ENCODE results near the gene ARSJ.
"Not testable (repeated sequence)": the region's sequence is repeated elsewhere in the genome, so short reads cannot be mapped to it uniquely, and the experiment has no call there.

Gene ARSJ

GRCh38 chr4:113979148-113979904 lies at the start of gene ARSJ:
Gene ARSJ (minus strand): TSS chr4:113979647. CDS start chr4:113978834, 813 bp downstream.
- Histone ChIP-seq H3K27me3 (ENCODE audit: control insufficient read depth, insufficient read depth, low read length) (peaks cover 20% of the 10 kb centered on the region), H3K4me3 (ENCODE audit: low read depth, low read length) (peak within 1 kb of the TSS; percentile 78), H3K36me3 (ENCODE audit: control insufficient read depth, insufficient read depth, low read length) (no peaks in the 10 kb centered on the region), H3K4me1 (ENCODE audit: control insufficient read depth, insufficient read depth, low read length) (peaks cover 6% of the 10 kb centered on the region), H3K9ac (ENCODE audit: low read depth, low read length) (peak within 1 kb of the TSS; percentile 62), H3K9me3 (ENCODE audit: control insufficient read depth, insufficient read depth, low read length) (no peaks in the 10 kb centered on the region)

GRCh38 chr4:114028071-114028470 lies 48.6 kb upstream of the ARSJ start:
- H3K4me1 ChIP-seq (ENCODE audit: control insufficient read depth, insufficient read depth, low read length) = peaks cover 3% of the 10 kb centered on the region
- H3K4me3 ChIP-seq (ENCODE audit: low read depth, low read length) = no peak overlapping the region
- no peaks in the 10 kb centered on the region for H3K36me3 ChIP-seq (ENCODE audit: control insufficient read depth, insufficient read depth, low read length)
- no peak overlapping the region for H3K9ac ChIP-seq (ENCODE audit: low read depth, low read length)
- no peaks in the 10 kb centered on the region for H3K27me3 ChIP-seq (ENCODE audit: control insufficient read depth, insufficient read depth, low read length)
- H3K9me3 ChIP-seq (ENCODE audit: control insufficient read depth, insufficient read depth, low read length) = no peaks in the 10 kb centered on the region

- Histone ChIP-seq H3K27me3 (ENCODE audit: control insufficient read depth, insufficient read depth, low read length) (no peaks in the 10 kb centered on the region), H3K9me3 (ENCODE audit: control insufficient read depth, insufficient read depth, low read length) (no peaks in the 10 kb centered on the region)
These were observed 48.1 kb upstream of the ARSJ start for GRCh38 chr4:114027596-114027995.

GRCh38 chr4:114026447-114026846 lies 47.0 kb upstream of the ARSJ start:
- no peak overlapping the region for H3K4me3 ChIP-seq (ENCODE audit: low read depth, low read length)
- H3K9ac ChIP-seq (ENCODE audit: low read depth, low read length) = no peak overlapping the region
- no peaks in the 10 kb centered on the region for H3K27me3 ChIP-seq (ENCODE audit: control insufficient read depth, insufficient read depth, low read length)
- H3K9me3 ChIP-seq (ENCODE audit: control insufficient read depth, insufficient read depth, low read length) = no peaks in the 10 kb centered on the region
- H3K4me1 ChIP-seq (ENCODE audit: control insufficient read depth, insufficient read depth, low read length) = peaks cover 3% of the 10 kb centered on the region
- H3K36me3 ChIP-seq (ENCODE audit: control insufficient read depth, insufficient read depth, low read length) = no peaks in the 10 kb centered on the region

More at GRCh38 chr4:114027596-114027995, 48.1 kb upstream of the ARSJ start:
- Histone ChIP-seq H3K4me3 (ENCODE audit: low read depth, low read length) (no peak overlapping the region), H3K4me1 (ENCODE audit: control insufficient read depth, insufficient read depth, low read length) (peaks cover 3% of the 10 kb centered on the region), H3K36me3 (ENCODE audit: control insufficient read depth, insufficient read depth, low read length) (no peaks in the 10 kb centered on the region), H3K9ac (ENCODE audit: low read depth, low read length) (no peak overlapping the region)

GRCh38 chr4:114025176-114025777 lies 45.8 kb upstream of the ARSJ start:
- no peak overlapping the region for H3K9ac ChIP-seq (ENCODE audit: low read depth, low read length)

GRCh38 chr4:114021451-114021850 lies 42.0 kb upstream of the ARSJ start:
- Histone ChIP-seq H3K4me1 (ENCODE audit: control insufficient read depth, insufficient read depth, low read length) (no peaks in the 10 kb centered on the region), H3K9me3 (ENCODE audit: control insufficient read depth, insufficient read depth, low read length) (no peaks in the 10 kb centered on the region), H3K4me3 (ENCODE audit: low read depth, low read length) (no peak overlapping the region), H3K9ac (ENCODE audit: low read depth, low read length) (no peak overlapping the region), H3K27me3 (ENCODE audit: control insufficient read depth, insufficient read depth, low read length) (no peaks in the 10 kb centered on the region), H3K36me3 (ENCODE audit: control insufficient read depth, insufficient read depth, low read length) (no peaks in the 10 kb centered on the region)

More at GRCh38 chr4:114025176-114025777, 45.8 kb upstream of the ARSJ start:
- Histone ChIP-seq H3K4me3 (ENCODE audit: low read depth, low read length) (no peak overlapping the region), H3K9me3 (ENCODE audit: control insufficient read depth, insufficient read depth, low read length) (no peaks in the 10 kb centered on the region), H3K4me1 (ENCODE audit: control insufficient read depth, insufficient read depth, low read length) (peaks cover 3% of the 10 kb centered on the region), H3K36me3 (ENCODE audit: control insufficient read depth, insufficient read depth, low read length) (no peaks in the 10 kb centered on the region), H3K27me3 (ENCODE audit: control insufficient read depth, insufficient read depth, low read length) (no peaks in the 10 kb centered on the region)

GRCh38 chr4:114019969-114020358 lies 40.5 kb upstream of the ARSJ start:
- Histone ChIP-seq H3K4me3 (ENCODE audit: low read depth, low read length) (no peak overlapping the region), H3K9me3 (ENCODE audit: control insufficient read depth, insufficient read depth, low read length) (no peaks in the 10 kb centered on the region), H3K27me3 (ENCODE audit: control insufficient read depth, insufficient read depth, low read length) (no peaks in the 10 kb centered on the region), H3K4me1 (ENCODE audit: control insufficient read depth, insufficient read depth, low read length) (no peaks in the 10 kb centered on the region), H3K36me3 (ENCODE audit: control insufficient read depth, insufficient read depth, low read length) (no peaks in the 10 kb centered on the region), H3K9ac (ENCODE audit: low read depth, low read length) (no peak overlapping the region)

GRCh38 chr4:114019276-114019968 lies 40.0 kb upstream of the ARSJ start:
- no peaks in the 10 kb centered on the region for H3K36me3 ChIP-seq (ENCODE audit: control insufficient read depth, insufficient read depth, low read length)
- no peaks in the 10 kb centered on the region for H3K4me1 ChIP-seq (ENCODE audit: control insufficient read depth, insufficient read depth, low read length)
- no peak overlapping the region for H3K4me3 ChIP-seq (ENCODE audit: low read depth, low read length)
- no peak overlapping the region for H3K9ac ChIP-seq (ENCODE audit: low read depth, low read length)
- H3K9me3 ChIP-seq (ENCODE audit: control insufficient read depth, insufficient read depth, low read length) = no peaks in the 10 kb centered on the region
- H3K27me3 ChIP-seq (ENCODE audit: control insufficient read depth, insufficient read depth, low read length) = no peaks in the 10 kb centered on the region

GRCh38 chr4:114017120-114017917 lies 37.9 kb upstream of the ARSJ start:
- no peaks in the 10 kb centered on the region for H3K27me3 ChIP-seq (ENCODE audit: control insufficient read depth, insufficient read depth, low read length)
- no peak overlapping the region for H3K4me3 ChIP-seq (ENCODE audit: low read depth, low read length)
- no peaks in the 10 kb centered on the region for H3K9me3 ChIP-seq (ENCODE audit: control insufficient read depth, insufficient read depth, low read length)
- H3K4me1 ChIP-seq (ENCODE audit: control insufficient read depth, insufficient read depth, low read length) = no peaks in the 10 kb centered on the region
- H3K36me3 ChIP-seq (ENCODE audit: control insufficient read depth, insufficient read depth, low read length) = no peaks in the 10 kb centered on the region
- no peak overlapping the region for H3K9ac ChIP-seq (ENCODE audit: low read depth, low read length)

- Histone ChIP-seq H3K4me1 (ENCODE audit: control insufficient read depth, insufficient read depth, low read length) (no peaks in the 10 kb centered on the region), H3K4me3 (ENCODE audit: low read depth, low read length) (no peak overlapping the region), H3K9me3 (ENCODE audit: control insufficient read depth, insufficient read depth, low read length) (no peaks in the 10 kb centered on the region), H3K27me3 (ENCODE audit: control insufficient read depth, insufficient read depth, low read length) (no peaks in the 10 kb centered on the region), H3K9ac (ENCODE audit: low read depth, low read length) (no peak overlapping the region), H3K36me3 (ENCODE audit: control insufficient read depth, insufficient read depth, low read length) (no peaks in the 10 kb centered on the region)
These were observed 36.0 kb upstream of the ARSJ start for GRCh38 chr4:114015444-114015899.

GRCh38 chr4:114013201-114013600 lies 33.8 kb upstream of the ARSJ start:
- H3K9me3 ChIP-seq (ENCODE audit: control insufficient read depth, insufficient read depth, low read length); H3K9ac ChIP-seq (ENCODE audit: low read depth, low read length); H3K4me3 ChIP-seq (ENCODE audit: low read depth, low read length); H3K27me3 ChIP-seq (ENCODE audit: control insufficient read depth, insufficient read depth, low read length); H3K36me3 ChIP-seq (ENCODE audit: control insufficient read depth, insufficient read depth, low read length); H3K4me1 ChIP-seq (ENCODE audit: control insufficient read depth, insufficient read depth, low read length): not testable (repeated sequence)

Measured in iPS-15b (cell line).